M059J (cell line): ENCODE results near the gene VAMP5. TPM values are rescaled to one million over a fixed set of nuclear protein-coding genes. Genes with fewer than 3 reads are reported as not detected.
"Not testable (repeated sequence)": the region's sequence is repeated elsewhere in the genome, so short reads cannot be mapped to it uniquely, and the experiment has no call there.

Experiments used
- DNase-seq: peaks from one replicate; pipeline ENCODE4 v3.0.0-alpha.2; 2012; ENCODE audit warnings: low read depth
- total RNA-seq: library from RNA; depleted of rRNA; stranded (reverse); fragments of >200 nt; shearing (Covaris generic); gene quantifications from 2 replicates; pipeline ENCODE4 v1.2.3, GENCODE V29; 2014

VAMP5 gene
- total RNA-seq, 1 experiment from 2014 or later, result 15.1 TPM

GRCh38 chr2:85550486-85550885 is 33.7 kb upstream of the VAMP5 start:
- no peak for DNase-seq

GRCh38 chr2:85551698-85552678 is 32.2 kb upstream of the VAMP5 start:
- peak; percentile 70 for DNase-seq

GRCh38 chr2:85553184-85553583 is 31.0 kb upstream of the VAMP5 start:
- no peak for DNase-seq

GRCh38 chr2:85554980-85555612 is 29.1 kb upstream of the VAMP5 start:
- DNase-seq, result no peak

GRCh38 chr2:85557130-85557529 is 27.1 kb upstream of the VAMP5 start:
- no peak for DNase-seq

- no peak for DNase-seq
These were observed 26.1 kb upstream of the VAMP5 start for GRCh38 chr2:85558160-85558559.

GRCh38 chr2:85560403-85560726 is 23.9 kb upstream of the VAMP5 start:
- not testable (repeated sequence) for DNase-seq

GRCh38 chr2:85560812-85561279 is 23.4 kb upstream of the VAMP5 start:
- DNase-seq, result no peak

GRCh38 chr2:85561280-85562212 is 22.7 kb upstream of the VAMP5 start, which contains the start of gene GGCX:
GGCX (minus strand) TSS chr2:85561493; CDS start chr2:85561428, 65 bp downstream.
- peak; percentile 89 for DNase-seq

GRCh38 chr2:85564144-85564563 is 20.1 kb upstream of the VAMP5 start:
- DNase-seq, result no peak

GRCh38 chr2:85566265-85566664 is 18.0 kb upstream of the VAMP5 start:
- no peak for DNase-seq

GRCh38 chr2:85575739-85576138 is 8.5 kb upstream of the VAMP5 start:
- DNase-seq, result no peak

GRCh38 chr2:85577063-85577385 is 7.2 kb upstream of the VAMP5 start:
- no peak for DNase-seq

- DNase-seq, result no peak
These were observed 6.6 kb upstream of the VAMP5 start, which contains the start of gene VAMP8 for GRCh38 chr2:85577386-85578242. VAMP8 (plus strand) TSS chr2:85577586; CDS start chr2:85577647, 61 bp downstream.

GRCh38 chr2:85578243-85579180 is 5.7 kb upstream of the VAMP5 start:
- no peak for DNase-seq

GRCh38 chr2:85579266-85579935 is 4.8 kb upstream of the VAMP5 start:
- DNase-seq, result no peak

GRCh38 chr2:85580206-85580605 is 4.0 kb upstream of the VAMP5 start:
- no peak for DNase-seq

- DNase-seq, result no peak
These were observed 1.7 kb upstream of the VAMP5 start for GRCh38 chr2:85582492-85582891.
